ENCODE measurements around the gene C5.

The C5 gene

DNA sequence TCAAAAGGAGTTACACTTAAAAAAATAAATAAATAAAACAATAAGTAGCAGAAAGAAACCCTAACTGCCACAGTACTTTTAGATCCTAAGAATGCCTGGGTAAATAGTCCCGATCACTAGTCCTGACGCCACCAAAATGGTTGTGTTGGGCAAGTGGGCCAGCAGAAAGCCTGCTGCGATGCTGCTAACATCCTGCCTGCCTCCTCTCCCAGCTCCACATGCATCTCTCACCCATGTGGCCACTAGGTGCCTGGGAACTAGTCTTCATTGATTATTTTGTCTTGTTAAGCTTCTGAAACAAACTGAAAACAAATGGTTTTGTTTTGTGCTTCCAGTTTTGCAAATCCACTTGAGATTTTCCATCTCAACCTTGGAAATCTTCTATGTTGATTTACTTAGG lies 69.1 kb downstream of the C5 start:
- Histone ChIP-seq H2BK5ac (ENCODE audit: low read depth, low read length, poor library complexity, severe bottlenecking) (no peak overlapping the region), H3K4me1 (ENCODE audit: control insufficient read depth, insufficient read depth, low read depth, low read length) (no peaks in the 10 kb centered on the region), H3K4me3 (ENCODE audit: insufficient read depth in 1 of 2, low read depth in 1 of 2, low read length in 2 of 2) (no peak overlapping the region), H3K9ac (ENCODE audit: low read length) (no peak overlapping the region), H4K91ac (ENCODE audit: low read length) (no peak overlapping the region), H3K4me2 (ENCODE audit: low read length, poor library complexity, severe bottlenecking) (no peak overlapping the region), H3K9me3 (ENCODE audit: control insufficient read depth, low read length) (no peaks in the 10 kb centered on the region), H3K4ac (ENCODE audit: low read depth in 1 of 2, low read length in 2 of 2) (no peak overlapping the region), H2AFZ (ENCODE audit: low read depth, low read length) (peak overlapping the region; percentile 51), H3K18ac (ENCODE audit: low read depth in 1 of 2, low read length in 2 of 2) (no peak overlapping the region), H2BK12ac (ENCODE audit: low read length in 2 of 2) (peak overlapping the region in 1 of 2 experiments; percentile 77), H3K79me1 (replicated peaks; ENCODE audit: low read length, poor library complexity, severe bottlenecking) (no peaks in the 10 kb centered on the region), H3K23ac (ENCODE audit: low read length in 2 of 2) (no peak overlapping the region), H4K8ac (ENCODE audit: low read length) (no peak overlapping the region), H2AK5ac (ENCODE audit: low read length, severe bottlenecking) (no peak overlapping the region), H3K14ac (ENCODE audit: low read length in 2 of 2) (no peak overlapping the region), H2BK15ac (ENCODE audit: low read depth, poor library complexity, severe bottlenecking) (no peak overlapping the region), H3K27ac (ENCODE audit: low read length, poor library complexity, severe bottlenecking) (no peak overlapping the region), H2BK120ac (ENCODE audit: low read depth, low read length) (no peak overlapping the region), H3K36me3 (ENCODE audit: control insufficient read depth in 1 of 2, insufficient read depth in 2 of 2, low read depth in 1 of 2, low read length in 2 of 2) (peaks cover 0 to 3% of the 10 kb centered on the region in 2 experiments), H3K27me3 (ENCODE audit: control insufficient read depth in 1 of 2, insufficient read depth in 1 of 2, low read length in 2 of 2) (no peaks in the 10 kb centered on the region)
- 87% methylated on average over 2 of the region's 3 CpGs for WGBS
- DNase-seq: no peak

DNA sequence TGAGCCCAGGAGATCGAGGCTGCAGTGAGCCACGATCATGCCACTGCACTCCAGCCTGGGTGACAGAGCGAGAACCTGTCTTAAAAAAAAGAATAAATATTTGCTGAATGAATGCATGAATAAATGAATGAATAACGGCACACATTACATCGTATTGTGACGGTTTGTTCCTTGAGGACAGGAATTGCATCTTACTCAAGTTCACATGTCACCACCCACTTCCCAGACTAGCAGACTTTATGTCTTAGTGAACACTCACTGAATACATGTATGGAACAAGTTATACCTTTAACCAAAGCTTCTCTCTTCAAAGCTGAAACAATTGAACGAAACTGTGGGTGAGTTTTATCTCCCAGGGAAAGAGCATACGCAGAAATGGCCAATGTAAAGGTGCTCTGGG lies 70.3 kb downstream of the C5 start:
- H3K79me1 ChIP-seq (replicated peaks; ENCODE audit: low read length, poor library complexity, severe bottlenecking): no peaks in the 10 kb centered on the region
- H2BK5ac ChIP-seq (ENCODE audit: low read depth, low read length, poor library complexity, severe bottlenecking): no peak overlapping the region
- H3K27me3 ChIP-seq (ENCODE audit: control insufficient read depth in 1 of 2, insufficient read depth in 1 of 2, low read length in 2 of 2): no peaks in the 10 kb centered on the region
- no peak overlapping the region for H3K23ac ChIP-seq (ENCODE audit: low read length in 2 of 2)
- no peak overlapping the region for H2BK12ac ChIP-seq (ENCODE audit: low read length in 2 of 2)
- no peak overlapping the region for H2BK120ac ChIP-seq (ENCODE audit: low read depth, low read length)
- H2AK5ac ChIP-seq (ENCODE audit: low read length, severe bottlenecking): no peak overlapping the region
- no peaks in the 10 kb centered on the region for H3K4me1 ChIP-seq (ENCODE audit: control insufficient read depth, insufficient read depth, low read depth, low read length)
- H2AFZ ChIP-seq (ENCODE audit: low read depth, low read length): no peak overlapping the region
- H3K36me3 ChIP-seq (ENCODE audit: control insufficient read depth in 1 of 2, insufficient read depth in 2 of 2, low read depth in 1 of 2, low read length in 2 of 2): peaks cover 0 to 3% of the 10 kb centered on the region in 2 experiments
- no peak overlapping the region for H3K14ac ChIP-seq (ENCODE audit: low read length in 2 of 2)
- no peak for DNase-seq
- H3K4me2 ChIP-seq (ENCODE audit: low read length, poor library complexity, severe bottlenecking): no peak overlapping the region
- H2BK15ac ChIP-seq (ENCODE audit: low read depth, poor library complexity, severe bottlenecking): no peak overlapping the region
- H3K4me3 ChIP-seq (ENCODE audit: insufficient read depth in 1 of 2, low read depth in 1 of 2, low read length in 2 of 2): no peak overlapping the region
- no peak overlapping the region for H3K27ac ChIP-seq (ENCODE audit: low read length, poor library complexity, severe bottlenecking)
- H3K4ac ChIP-seq (ENCODE audit: low read depth in 1 of 2, low read length in 2 of 2): no peak overlapping the region
- no peak overlapping the region for H4K8ac ChIP-seq (ENCODE audit: low read length)
- no peak overlapping the region for H3K9ac ChIP-seq (ENCODE audit: low read length)
- H3K9me3 ChIP-seq (ENCODE audit: control insufficient read depth, low read length): no peaks in the 10 kb centered on the region
- 91% methylated on average over 7 of the region's 8 CpGs for WGBS
- H4K91ac ChIP-seq (ENCODE audit: low read length): no peak overlapping the region
- H3K18ac ChIP-seq (ENCODE audit: low read depth in 1 of 2, low read length in 2 of 2): no peak overlapping the region

DNA sequence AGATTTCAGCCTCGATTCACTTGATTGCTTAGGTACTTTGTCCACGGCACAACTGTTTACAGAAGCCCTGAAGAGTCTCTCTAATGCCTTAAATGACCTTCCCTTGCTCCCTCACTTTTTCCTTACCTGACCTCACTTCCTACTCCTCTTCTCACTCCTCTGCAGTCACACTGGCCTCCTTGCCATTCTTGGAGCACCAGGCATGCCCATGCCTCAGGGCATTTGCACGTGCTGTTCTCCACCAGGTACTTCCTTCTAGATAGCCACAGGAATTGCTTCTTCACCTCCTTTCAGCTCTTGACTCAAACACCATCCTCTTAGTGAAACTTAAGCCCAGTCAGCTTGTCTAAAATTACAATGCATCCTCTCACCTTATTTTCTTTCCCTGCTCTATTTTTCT lies 71.1 kb downstream of the C5 start:
- H2BK120ac ChIP-seq (ENCODE audit: low read depth, low read length): no peak overlapping the region
- H3K9ac ChIP-seq (ENCODE audit: low read length): no peak overlapping the region
- no peak overlapping the region for H3K4me2 ChIP-seq (ENCODE audit: low read length, poor library complexity, severe bottlenecking)
- no peak overlapping the region for H3K18ac ChIP-seq (ENCODE audit: low read depth in 1 of 2, low read length in 2 of 2)
- H3K9me3 ChIP-seq (ENCODE audit: control insufficient read depth, low read length): no peaks in the 10 kb centered on the region
- H3K36me3 ChIP-seq (ENCODE audit: control insufficient read depth in 1 of 2, insufficient read depth in 2 of 2, low read depth in 1 of 2, low read length in 2 of 2): peaks cover 0 to 3% of the 10 kb centered on the region in 2 experiments
- no peak overlapping the region for H3K27ac ChIP-seq (ENCODE audit: low read length, poor library complexity, severe bottlenecking)
- no peak overlapping the region for H2BK5ac ChIP-seq (ENCODE audit: low read depth, low read length, poor library complexity, severe bottlenecking)
- H3K4me3 ChIP-seq (ENCODE audit: insufficient read depth in 1 of 2, low read depth in 1 of 2, low read length in 2 of 2): no peak overlapping the region
- no peaks in the 10 kb centered on the region for H3K27me3 ChIP-seq (ENCODE audit: control insufficient read depth in 1 of 2, insufficient read depth in 1 of 2, low read length in 2 of 2)
- no peak overlapping the region for H3K14ac ChIP-seq (ENCODE audit: low read length in 2 of 2)
- no peaks in the 10 kb centered on the region for H3K4me1 ChIP-seq (ENCODE audit: control insufficient read depth, insufficient read depth, low read depth, low read length)
- no peak overlapping the region for H2AFZ ChIP-seq (ENCODE audit: low read depth, low read length)
- 81% methylated on average over 3 of the region's 3 CpGs for WGBS
- H2BK12ac ChIP-seq (ENCODE audit: low read length in 2 of 2): no peak overlapping the region
- H3K79me1 ChIP-seq (replicated peaks; ENCODE audit: low read length, poor library complexity, severe bottlenecking): no peaks in the 10 kb centered on the region
- no peak overlapping the region for H2BK15ac ChIP-seq (ENCODE audit: low read depth, poor library complexity, severe bottlenecking)
- no peak overlapping the region for H2AK5ac ChIP-seq (ENCODE audit: low read length, severe bottlenecking)
- DNase-seq: no peak
- H3K23ac ChIP-seq (ENCODE audit: low read length in 2 of 2): no peak overlapping the region
- no peak overlapping the region for H4K91ac ChIP-seq (ENCODE audit: low read length)
- no peak overlapping the region for H4K8ac ChIP-seq (ENCODE audit: low read length)
- no peak overlapping the region for H3K4ac ChIP-seq (ENCODE audit: low read depth in 1 of 2, low read length in 2 of 2)

DNA sequence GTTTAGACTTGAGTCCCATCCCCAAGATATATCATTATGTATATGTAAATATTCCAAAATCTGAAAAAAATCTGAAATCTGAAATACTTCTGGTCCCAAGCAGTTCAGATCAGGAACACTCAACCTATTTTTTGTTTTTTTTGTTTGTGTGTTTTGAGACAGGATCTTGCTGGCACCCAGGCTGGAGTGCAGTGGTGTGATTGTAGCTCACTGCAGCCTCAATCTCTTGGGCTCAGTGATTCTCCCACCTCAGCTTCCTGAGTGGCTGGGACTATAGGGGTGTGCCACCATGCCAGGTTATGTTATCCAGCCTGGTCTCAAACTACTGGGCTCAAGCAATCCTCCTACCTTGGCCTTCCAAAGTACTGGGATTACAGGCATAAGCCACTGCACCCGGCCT lies 72.8 kb downstream of the C5 start:
- H3K36me3 ChIP-seq (ENCODE audit: control insufficient read depth in 1 of 2, insufficient read depth in 2 of 2, low read depth in 1 of 2, low read length in 2 of 2): peaks cover 0 to 3% of the 10 kb centered on the region in 2 experiments
- H3K4me1 ChIP-seq (ENCODE audit: control insufficient read depth, insufficient read depth, low read depth, low read length): no peaks in the 10 kb centered on the region
- no peak overlapping the region for H2BK12ac ChIP-seq (ENCODE audit: low read length in 2 of 2)
- no peak overlapping the region for H4K91ac ChIP-seq (ENCODE audit: low read length)
- H4K8ac ChIP-seq (ENCODE audit: low read length): no peak overlapping the region
- no peak overlapping the region for H3K4ac ChIP-seq (ENCODE audit: low read depth in 1 of 2, low read length in 2 of 2)
- no peaks in the 10 kb centered on the region for H3K79me1 ChIP-seq (replicated peaks; ENCODE audit: low read length, poor library complexity, severe bottlenecking)
- no peaks in the 10 kb centered on the region for H3K27me3 ChIP-seq (ENCODE audit: control insufficient read depth in 1 of 2, insufficient read depth in 1 of 2, low read length in 2 of 2)
- no CpG with 5 or more reads among the region's 1 CpG for WGBS
- no peaks in the 10 kb centered on the region for H3K9me3 ChIP-seq (ENCODE audit: control insufficient read depth, low read length)
- DNase-seq: no peak
- no peak overlapping the region for H3K4me2 ChIP-seq (ENCODE audit: low read length, poor library complexity, severe bottlenecking)
- H3K4me3 ChIP-seq (ENCODE audit: insufficient read depth in 1 of 2, low read depth in 1 of 2, low read length in 2 of 2): no peak overlapping the region
- no peak overlapping the region for H2AK5ac ChIP-seq (ENCODE audit: low read length, severe bottlenecking)
- H2AFZ ChIP-seq (ENCODE audit: low read depth, low read length): no peak overlapping the region
- H3K23ac ChIP-seq (ENCODE audit: low read length in 2 of 2): no peak overlapping the region
- no peak overlapping the region for H3K14ac ChIP-seq (ENCODE audit: low read length in 2 of 2)
- H3K18ac ChIP-seq (ENCODE audit: low read depth in 1 of 2, low read length in 2 of 2): no peak overlapping the region
- no peak overlapping the region for H3K9ac ChIP-seq (ENCODE audit: low read length)
- H3K27ac ChIP-seq (ENCODE audit: low read length, poor library complexity, severe bottlenecking): no peak overlapping the region
- H2BK5ac ChIP-seq (ENCODE audit: low read depth, low read length, poor library complexity, severe bottlenecking): no peak overlapping the region
- H2BK15ac ChIP-seq (ENCODE audit: low read depth, poor library complexity, severe bottlenecking): no peak overlapping the region
- H2BK120ac ChIP-seq (ENCODE audit: low read depth, low read length): no peak overlapping the region

Measured in mesenchymal stem cell (in vitro differentiated cells and primary cell).